Measurements from ENCODE around the gene BCL2A1.
"Not testable (repeated sequence)": the region's sequence is repeated elsewhere in the genome, so short reads cannot be mapped to it uniquely, and the experiment has no call there.

The BCL2A1 gene

GRCh38 chr15:79919749-79920511 lies 51.1 kb downstream of the BCL2A1 start:
- DNase-seq = peak; percentile 93

- DNase-seq = peak; percentile 97
These were observed 51.8 kb downstream of the BCL2A1 start for GRCh38 chr15:79919090-79919748.

GRCh38 chr15:79918278-79918677 lies 52.7 kb downstream of the BCL2A1 start:
- peak; percentile 97 for DNase-seq

- DNase-seq = no peak
These were observed 54.4 kb downstream of the BCL2A1 start for GRCh38 chr15:79916502-79917132.

GRCh38 chr15:79915776-79916501 lies 55.1 kb downstream of the BCL2A1 start:
- DNase-seq = not testable (repeated sequence)

GRCh38 chr15:79914728-79915127 lies 56.3 kb downstream of the BCL2A1 start:
- DNase-seq = no peak

Measured in islet precursor cell (in vitro differentiated cells).